MCF 10A (cell line): Measurements from ENCODE around the gene MNAT1. TPM values are rescaled to one million over a fixed set of nuclear protein-coding genes. Genes with fewer than 3 reads are reported as not detected.

ENCODE experiments used
- BruUV-seq: library from RNA; stranded (reverse); fragments of 400-500 nt; replicated peaks from 2 replicates; lab custom pipeline; 2021; lab: Mats Ljungman, UMichigan
- CTCF ChIA-PET: fragments of 300-600 bp; sonication (Branson Sonifier 250); formaldehyde crosslinking; extraction: SDS; loops from one replicate; lab custom pipeline; 2021; ENCODE audit warnings: antibody characterized with exemption, inconsistent platforms; lab: Yijun Ruan, JAX
- POLR2A ChIA-PET: fragments of 300-600, 350-650 bp; sonication (Branson Sonifier 250); formaldehyde crosslinking; extraction: SDS; loops from one replicate; lab custom pipeline; 2020; ENCODE audit warnings: antibody characterized with exemption, inconsistent platforms; lab: Yijun Ruan, JAX
- DNase-seq: peaks from one replicate; pipeline ENCODE4 v3.0.0-alpha.2; 2018; ENCODE audit not compliant: unreplicated experiment
- H3K27ac Mint-ChIP-seq: one replicate; pipeline ENCODE4 v1.8.0; 2022; ENCODE audit warnings: mild to moderate bottlenecking, low read depth, mixed read lengths; ENCODE audit not compliant: unreplicated experiment
- H3K27me3 Mint-ChIP-seq: one replicate; pipeline ENCODE4 v1.8.0; 2022; ENCODE audit warnings: mixed read lengths; ENCODE audit not compliant: insufficient read depth, unreplicated experiment
- H3K36me3 Mint-ChIP-seq: one replicate; pipeline ENCODE4 v1.8.0; 2022; ENCODE audit warnings: mild to moderate bottlenecking, moderate library complexity, mixed read lengths; ENCODE audit not compliant: insufficient read depth, unreplicated experiment
- H3K4me1 Mint-ChIP-seq: one replicate; pipeline ENCODE4 v1.8.0; 2022; ENCODE audit warnings: mixed read lengths; ENCODE audit not compliant: insufficient read depth, unreplicated experiment
- H3K4me3 Mint-ChIP-seq: one replicate; pipeline ENCODE4 v1.8.0; 2022; ENCODE audit warnings: mild to moderate bottlenecking, moderate library complexity, mixed read lengths; ENCODE audit not compliant: unreplicated experiment
- H3K9me3 Mint-ChIP-seq: one replicate; pipeline ENCODE4 v1.8.0; 2022; ENCODE audit warnings: mixed read lengths; ENCODE audit not compliant: unreplicated experiment
- CTCF ChIP-seq: fragments of 200-600 bp; IDR thresholded peaks from one replicate; pipeline ENCODE4 v1.8.0; 2022; ENCODE audit warnings: antibody characterized with exemption, mild to moderate bottlenecking; ENCODE audit not compliant: unreplicated experiment
- intact Hi-C: fragments of 100-400 bp; cut with micrococcal nuclease; formaldehyde crosslinking; loops from 2 replicates; pipeline ENCODE4 v1.14.1; 2022
- total RNA-seq: library from RNA; stranded (reverse); gene quantifications from 2 replicates; pipeline ENCODE4 v1.2.3, GENCODE V29; 2022

The MNAT1 gene
- total RNA-seq, 1 experiment from 2014 or later = 57.5 TPM

- Mint-ChIP-seq H3K27me3 (no peaks in the 10 kb centered on the region), H3K9me3 (no peaks in the 10 kb centered on the region), H3K27ac (no peak overlapping the region), H3K4me3 (no peak overlapping the region), H3K36me3 (no peaks in the 10 kb centered on the region), H3K4me1 (peaks cover 27% of the 10 kb centered on the region)
- intact Hi-C loops = no loop called here
- no peak for TF ChIP-seq CTCF
- BruUV-seq = no TSS peak
- no peak for DNase-seq
- POLR2A ChIA-PET = interaction anchor here (1.0 kb wide), 2 partner anchors 11 to 28 kb away, joined by 3 read pairs; no protein-coding TSS in a partner anchor
- CTCF ChIA-PET = interaction anchor here (1.0 kb wide), 1 partner anchor 15 kb away, joined by 4 read pairs; no protein-coding TSS in a partner anchor
Observed at GRCh38 chr14:60753264-60754119, 18.9 kb downstream of the MNAT1 start.

- H3K4me3 Mint-ChIP-seq = peak overlapping the region; percentile 29
- H3K27me3 Mint-ChIP-seq = no peaks in the 10 kb centered on the region
- DNase-seq = no peak
- no peaks in the 10 kb centered on the region for H3K36me3 Mint-ChIP-seq
- no peak for TF ChIP-seq CTCF
- ChIA-PET CTCF (interaction anchor here (0.5 to 0.6 kb wide), 3 partner anchors 66 to 1298 kb away, joined by 3 to 4 read pairs (median 3); no protein-coding TSS in a partner anchor), POLR2A (interaction anchor here (0.8 to 1.9 kb wide), 9 partner anchors 11 to 74 kb away, joined by 3 to 9 read pairs (median 4); partner anchors contain the start of gene MNAT1)
- peak overlapping the region; percentile 94 for H3K27ac Mint-ChIP-seq
- H3K4me1 Mint-ChIP-seq = peaks cover 47% of the 10 kb centered on the region
- BruUV-seq = no TSS peak
- no peaks in the 10 kb centered on the region for H3K9me3 Mint-ChIP-seq
- intact Hi-C loops = no loop called here
Observed at GRCh38 chr14:60756847-60757246, 22.3 kb downstream of the MNAT1 start.

DNA sequence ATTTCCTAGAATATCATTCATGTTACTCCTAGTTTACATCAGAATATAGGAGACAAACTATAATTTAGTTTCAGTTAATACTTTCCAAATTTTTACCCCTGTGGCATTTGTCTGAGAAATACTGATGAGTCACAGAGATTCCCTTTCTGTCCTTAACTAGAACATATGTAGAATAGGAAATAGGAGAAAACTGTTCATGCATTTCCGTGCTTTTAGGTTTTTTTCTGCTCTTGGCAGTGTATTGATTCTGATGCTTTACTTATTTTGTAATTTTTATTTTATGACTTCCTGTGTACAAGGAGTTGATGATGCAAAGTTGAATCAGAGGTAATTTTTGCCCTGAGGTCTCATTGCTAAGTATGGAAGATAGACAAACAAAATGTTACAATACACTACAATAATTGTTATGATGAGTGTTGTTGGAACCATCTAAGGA, 23.0 kb downstream of the MNAT1 start:
- no peaks in the 10 kb centered on the region for H3K9me3 Mint-ChIP-seq
- ChIA-PET CTCF (interaction anchor here (0.5 kb wide), 1 partner anchor 1297 kb away, joined by 4 read pairs; no protein-coding TSS in a partner anchor), POLR2A (interaction anchor here (0.9 to 1.9 kb wide), 7 partner anchors 11 to 73 kb away, joined by 3 to 9 read pairs (median 5); partner anchors contain the start of gene MNAT1)
- peaks cover 47% of the 10 kb centered on the region for H3K4me1 Mint-ChIP-seq
- BruUV-seq = no TSS peak
- intact Hi-C loops = no loop called here
- H3K4me3 Mint-ChIP-seq = peak overlapping the region; percentile 29
- TF ChIP-seq CTCF = no peak
- DNase-seq = peak; percentile 82
- no peaks in the 10 kb centered on the region for H3K27me3 Mint-ChIP-seq
- peak overlapping the region; percentile 94 for H3K27ac Mint-ChIP-seq
- no peaks in the 10 kb centered on the region for H3K36me3 Mint-ChIP-seq

DNA sequence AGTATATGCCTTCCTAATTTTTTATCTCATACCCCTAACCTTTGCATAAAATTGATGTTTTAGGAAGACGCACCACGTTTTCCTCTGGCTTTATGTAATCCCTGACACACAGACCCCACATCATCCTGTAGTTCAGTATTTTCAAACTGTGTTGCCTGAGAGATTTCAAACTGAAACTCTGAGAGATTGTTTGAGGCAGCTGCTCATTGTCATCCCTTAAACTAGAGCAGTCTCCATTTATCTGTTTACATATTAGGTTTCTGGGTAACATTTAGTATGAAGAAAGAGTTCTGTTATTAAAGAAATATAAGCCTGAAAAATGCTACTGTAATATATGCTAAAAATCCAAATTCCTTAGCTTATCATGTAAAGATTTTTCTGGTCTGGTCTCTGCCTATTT, 24.3 kb downstream of the MNAT1 start:
- Mint-ChIP-seq H3K9me3 (no peaks in the 10 kb centered on the region), H3K4me1 (peaks cover 47% of the 10 kb centered on the region), H3K36me3 (no peaks in the 10 kb centered on the region), H3K27ac (peak overlapping the region; percentile 94), H3K4me3 (no peak overlapping the region), H3K27me3 (no peaks in the 10 kb centered on the region)
- no peak for DNase-seq
- ChIA-PET POLR2A (interaction anchor here (1.1 to 2.5 kb wide), 3 partner anchors 9 to 25 kb away, joined by 4 to 12 read pairs (median 4); no protein-coding TSS in a partner anchor), CTCF (interaction anchor here (0.7 kb wide), 1 partner anchor 22 kb away, joined by 3 read pairs; no protein-coding TSS in a partner anchor)
- intact Hi-C loops = no loop called here
- BruUV-seq = no TSS peak
- no peak for TF ChIP-seq CTCF
